OCI-LY3 (cell line): ENCODE results near the gene NEDD4L.

ENCODE experiments used
- H2AFZ ChIP-seq: fragments of 200-600, 300-600 bp; shearing (Covaris generic); 2 replicates; pipeline ENCODE4 v1.6.0; 2014; ENCODE audit warnings: antibody characterized with exemption, low read depth, low read length
- H3K27ac ChIP-seq: fragments of 200-600, 300-600 bp; sonication (generic); 2 replicates; pipeline ENCODE4 v1.5.1; 2014; ENCODE audit warnings: mild to moderate bottlenecking, low read length, moderate library complexity, mixed read lengths
- H3K27me3 ChIP-seq: fragments of 200-600, 300-600 bp; sonication (generic); 2 replicates; pipeline ENCODE4 v1.6.1; 2014; ENCODE audit warnings: low read depth, low read length, mixed read lengths
- H3K36me3 ChIP-seq: fragments of 200-600, 300-600 bp; sonication (generic); replicated peaks from 2 replicates; pipeline ENCODE3; 2014; ENCODE audit warnings: low read depth, low read length, mixed read lengths
- H3K4me1 ChIP-seq: fragments of 300-600, 200-600 bp; sonication (generic); 2 replicates; pipeline ENCODE4 v1.6.1; 2014; ENCODE audit warnings: low read length, mixed read lengths
- H3K4me2 ChIP-seq: fragments of 200-600, 300-600 bp; sonication (generic); 2 replicates; pipeline ENCODE4 v1.6.1; 2014; ENCODE audit warnings: low read length, mixed read lengths
- H3K4me3 ChIP-seq: fragments of 300-600, 200-600 bp; sonication (generic); 2 replicates; pipeline ENCODE4 v1.5.1; 2014; ENCODE audit warnings: antibody characterized with exemption, mild to moderate bottlenecking, low read length, moderate library complexity
- H3K79me2 ChIP-seq: fragments of 300-600, 200-600 bp; shearing (Covaris generic); 2 replicates; pipeline ENCODE4 v1.6.1; 2014; ENCODE audit warnings: mild to moderate bottlenecking, low read length, mixed read lengths
- H3K9ac ChIP-seq: fragments of 300-600, 200-600 bp; shearing (Covaris generic); 2 replicates; pipeline ENCODE4 v1.6.0; 2014; ENCODE audit warnings: mild to moderate bottlenecking, low read length, moderate library complexity
- H3K9me3 ChIP-seq: fragments of 200-600, 300-600 bp; shearing (Covaris generic); 2 replicates; pipeline ENCODE4 v1.6.1; 2014; ENCODE audit warnings: low read length, mixed read lengths; ENCODE audit not compliant: insufficient read depth
- H4K20me1 ChIP-seq: fragments of 200-600, 300-600 bp; sonication (generic); 2 replicates; pipeline ENCODE4 v1.6.1; 2016; ENCODE audit warnings: low read length, mixed read lengths; ENCODE audit not compliant: insufficient read depth
- EZH2phosphoT487 ChIP-seq: fragments of 200-600 bp; shearing (Covaris generic); IDR thresholded peaks from 2 replicates; pipeline ENCODE4 v1.6.1; 2018; ENCODE audit warnings: antibody characterized with exemption, mixed run types, low read depth
- TF ChIP-seq, protein P1 (sequence below): fragments of 200-600, 300-600 bp; sonication (generic); IDR thresholded peaks from 2 replicates; pipeline ENCODE4 v1.5.1; 2014; ENCODE audit warnings: antibody characterized with exemption, low read length, low read depth

NEDD4L gene

DNA sequence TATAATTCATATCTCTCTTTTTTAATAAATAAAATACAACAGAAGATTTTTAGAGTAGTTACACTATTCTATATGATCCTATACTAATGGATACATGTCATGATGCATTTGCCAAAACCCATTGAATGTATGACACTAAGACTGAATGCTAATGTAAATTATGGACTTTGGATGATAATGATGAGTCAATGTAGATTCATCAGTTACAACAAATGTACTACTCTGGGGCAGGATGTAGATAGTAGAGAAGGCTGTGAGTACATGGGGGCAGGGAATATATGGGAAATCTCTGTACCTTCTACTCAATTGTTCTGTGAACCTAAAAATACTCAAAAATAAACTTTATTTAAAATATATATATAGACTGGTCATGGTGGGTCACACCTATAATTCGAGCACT lies 45.6 kb upstream of the NEDD4L start:
- Histone ChIP-seq H3K27me3 (peaks cover 37% of the 10 kb centered on the region), H3K4me2 (no peak overlapping the region), H3K79me2 (no peaks in the 10 kb centered on the region), H3K9me3 (no peaks in the 10 kb centered on the region), H3K4me1 (peaks cover 8% of the 10 kb centered on the region), H3K27ac (no peak overlapping the region), H4K20me1 (no peaks in the 10 kb centered on the region), H3K36me3 (no peaks in the 10 kb centered on the region), H3K9ac (no peak overlapping the region), H3K4me3 (no peak overlapping the region), H2AFZ (no peak overlapping the region)
- no peak for TF ChIP-seq EZH2phosphoT487
- TF ChIP-seq, protein P1, sequence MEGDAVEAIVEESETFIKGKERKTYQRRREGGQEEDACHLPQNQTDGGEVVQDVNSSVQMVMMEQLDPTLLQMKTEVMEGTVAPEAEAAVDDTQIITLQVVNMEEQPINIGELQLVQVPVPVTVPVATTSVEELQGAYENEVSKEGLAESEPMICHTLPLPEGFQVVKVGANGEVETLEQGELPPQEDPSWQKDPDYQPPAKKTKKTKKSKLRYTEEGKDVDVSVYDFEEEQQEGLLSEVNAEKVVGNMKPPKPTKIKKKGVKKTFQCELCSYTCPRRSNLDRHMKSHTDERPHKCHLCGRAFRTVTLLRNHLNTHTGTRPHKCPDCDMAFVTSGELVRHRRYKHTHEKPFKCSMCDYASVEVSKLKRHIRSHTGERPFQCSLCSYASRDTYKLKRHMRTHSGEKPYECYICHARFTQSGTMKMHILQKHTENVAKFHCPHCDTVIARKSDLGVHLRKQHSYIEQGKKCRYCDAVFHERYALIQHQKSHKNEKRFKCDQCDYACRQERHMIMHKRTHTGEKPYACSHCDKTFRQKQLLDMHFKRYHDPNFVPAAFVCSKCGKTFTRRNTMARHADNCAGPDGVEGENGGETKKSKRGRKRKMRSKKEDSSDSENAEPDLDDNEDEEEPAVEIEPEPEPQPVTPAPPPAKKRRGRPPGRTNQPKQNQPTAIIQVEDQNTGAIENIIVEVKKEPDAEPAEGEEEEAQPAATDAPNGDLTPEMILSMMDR = no peak

DNA sequence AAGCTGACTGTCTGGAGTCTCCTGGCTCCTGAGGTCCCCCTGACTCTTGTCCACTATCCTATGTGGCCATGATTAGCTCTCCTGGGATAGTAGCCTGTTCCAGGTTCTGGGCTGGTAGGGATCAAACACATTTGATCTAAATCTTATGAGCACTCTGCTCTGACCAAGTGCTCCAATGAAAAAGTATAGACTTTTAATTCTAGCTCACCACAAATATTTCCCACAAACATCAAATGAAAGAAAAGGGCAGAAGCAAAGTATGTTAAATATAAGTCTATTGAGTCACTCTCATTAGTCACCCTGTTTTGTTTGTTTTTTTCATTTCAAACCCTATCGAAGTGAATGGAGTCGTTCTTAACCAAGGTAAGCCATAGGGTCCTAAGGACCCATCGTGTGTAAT lies 39.7 kb upstream of the NEDD4L start:
- H3K9ac ChIP-seq = no peak overlapping the region
- peaks cover 4% of the 10 kb centered on the region; the same call in 1 of the 2 replicates for H3K4me1 ChIP-seq
- H3K36me3 ChIP-seq = no peaks in the 10 kb centered on the region
- no peak overlapping the region for H2AFZ ChIP-seq
- no peak overlapping the region for H3K4me2 ChIP-seq
- peaks cover 66% of the 10 kb centered on the region for H3K27me3 ChIP-seq
- H4K20me1 ChIP-seq = no peaks in the 10 kb centered on the region
- no peaks in the 10 kb centered on the region for H3K79me2 ChIP-seq
- TF ChIP-seq EZH2phosphoT487 = no peak
- TF ChIP-seq, protein P1 = no peak
- no peak overlapping the region for H3K4me3 ChIP-seq
- H3K27ac ChIP-seq = no peak overlapping the region
- no peaks in the 10 kb centered on the region for H3K9me3 ChIP-seq

GRCh38 chr18:58005011-58005410 lies 39.0 kb upstream of the NEDD4L start:
- Histone ChIP-seq H3K9ac (no peak overlapping the region), H3K4me1 (peaks cover 4% of the 10 kb centered on the region; the same call in 1 of the 2 replicates)

DNA sequence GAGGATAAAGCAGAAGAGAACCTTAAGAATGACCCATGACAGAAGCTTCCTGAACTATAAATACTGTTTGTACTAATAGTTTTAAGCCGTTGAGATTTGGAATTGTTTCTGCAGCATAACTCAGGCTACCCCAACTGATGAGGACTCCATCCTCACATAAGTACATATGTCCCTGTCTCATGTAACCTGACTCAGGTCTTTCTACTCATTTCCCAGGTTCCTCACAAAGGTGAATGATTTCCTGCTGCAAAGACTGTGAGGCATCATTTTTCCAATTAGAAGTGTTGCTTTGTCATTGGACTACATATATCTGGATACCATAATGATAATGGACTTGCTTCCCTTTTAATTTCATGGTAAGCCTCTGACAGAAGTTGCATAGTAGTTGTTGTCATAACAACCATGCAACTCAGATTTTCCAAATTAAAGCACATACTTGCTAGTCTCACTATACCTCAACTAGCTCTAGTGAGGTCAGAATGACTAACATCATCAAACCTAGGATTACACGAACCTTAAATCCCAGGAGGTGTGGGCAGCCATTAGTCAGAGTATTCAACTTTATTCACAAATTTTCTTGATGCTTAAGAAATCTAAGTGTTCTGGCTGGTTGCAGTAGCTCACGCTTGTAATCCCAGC lies 38.0 kb upstream of the NEDD4L start:
- no peaks in the 10 kb centered on the region for H3K36me3 ChIP-seq
- H3K27me3 ChIP-seq = peaks cover 78% of the 10 kb centered on the region
- H3K4me1 ChIP-seq = peaks cover 4% of the 10 kb centered on the region; the same call in 1 of the 2 replicates
- no peaks in the 10 kb centered on the region for H3K9me3 ChIP-seq
- no peak overlapping the region for H3K9ac ChIP-seq
- H3K27ac ChIP-seq = no peak overlapping the region
- no peaks in the 10 kb centered on the region for H4K20me1 ChIP-seq
- H3K79me2 ChIP-seq = no peaks in the 10 kb centered on the region
- H3K4me3 ChIP-seq = no peak overlapping the region
- H2AFZ ChIP-seq = no peak overlapping the region
- TF ChIP-seq EZH2phosphoT487 = no peak
- TF ChIP-seq, protein P1 = no peak
- no peak overlapping the region for H3K4me2 ChIP-seq

More at GRCh38 chr18:58005011-58005410, 39.0 kb upstream of the NEDD4L start:
- Histone ChIP-seq H4K20me1 (no peaks in the 10 kb centered on the region), H3K79me2 (no peaks in the 10 kb centered on the region), H3K27ac (no peak overlapping the region), H2AFZ (no peak overlapping the region), H3K27me3 (peaks cover 70% of the 10 kb centered on the region), H3K9me3 (no peaks in the 10 kb centered on the region), H3K4me2 (no peak overlapping the region), H3K4me3 (no peak overlapping the region), H3K36me3 (no peaks in the 10 kb centered on the region)
- TF ChIP-seq, protein P1 = no peak
- TF ChIP-seq EZH2phosphoT487 = no peak
